CD4-positive, alpha-beta T cell (primary cell): ENCODE results near the gene USP6NL. TPM values are rescaled to one million over a fixed set of nuclear protein-coding genes. Genes with fewer than 3 reads are reported as not detected.

Experiments
- ATAC-seq: fragments of 200-7000 bp; cut with Tn5 transposase; one replicate; pipeline ENCODE4 v1.10.0; 2022; ENCODE audit warnings: mild to moderate bottlenecking; ENCODE audit not compliant: poor library complexity
- CTCF ChIA-PET: fragments of 350-600 bp; sonication (Branson Sonifier 250); formaldehyde crosslinking; loops from one replicate; lab custom pipeline; 2021; ENCODE audit warnings: antibody characterized with exemption, inconsistent platforms; lab: Charles Lee
- POLR2A ChIA-PET: fragments of 350-600 bp; sonication (Branson Sonifier 250); formaldehyde crosslinking; loops from one replicate; lab custom pipeline; 2021; ENCODE audit warnings: antibody characterized with exemption, inconsistent platforms; lab: Charles Lee
- DNase-seq, 14 experiments: peaks; one replicate each; pipeline ENCODE4 v3.0.0-alpha.2; 2013 to 2020; ENCODE audit warnings: mixed read lengths in 2 of 14
- H3K27ac ChIP-seq, 2 donors: one replicate each; pipeline versions ENCODE4 v1.5.1 to v1.7.0; 2013; ENCODE audit warnings: low read length in 2 of 2, low read depth in 1 of 2, mild to moderate bottlenecking in 1 of 2
- H3K27me3 ChIP-seq, 2 experiments: 1 replicate in 1 of 2; 2 replicates in 1 of 2; pipeline versions ENCODE4 v1.6.1 to v1.7.0; 2013; ENCODE audit warnings: low read length in 2 of 2, control low read depth in 1 of 2, mild to moderate bottlenecking in 1 of 2, moderate library complexity in 1 of 2; ENCODE audit not compliant: insufficient read depth in 2 of 2, control insufficient read depth in 1 of 2
- H3K36me3 ChIP-seq: one replicate; pipeline ENCODE4 v1.6.1; 2013; ENCODE audit warnings: low read length, control low read depth; ENCODE audit not compliant: insufficient read depth
- H3K4me1 ChIP-seq: one replicate; pipeline ENCODE4 v1.6.1; 2013; ENCODE audit warnings: low read length, control low read depth; ENCODE audit not compliant: insufficient read depth
- H3K4me3 ChIP-seq: one replicate; pipeline ENCODE4 v1.5.1; 2013; ENCODE audit warnings: mild to moderate bottlenecking, low read length, moderate library complexity
- H3K9me3 ChIP-seq, 2 experiments: 1 replicate in 1 of 2; 2 replicates in 1 of 2; pipeline versions ENCODE4 v1.6.1 to v1.7.0; 2013; ENCODE audit warnings: low read length in 2 of 2, mild to moderate bottlenecking in 2 of 2, control low read depth in 1 of 2, moderate library complexity in 1 of 2; ENCODE audit not compliant: control insufficient read depth in 1 of 2, insufficient read depth in 1 of 2
- H3K27ac Mint-ChIP-seq: one replicate; pipeline ENCODE4 v1.8.0; 2020; ENCODE audit warnings: mixed read lengths
- H3K27me3 Mint-ChIP-seq: one replicate; pipeline ENCODE4 v1.8.0; 2021; ENCODE audit warnings: mixed read lengths
- H3K36me3 Mint-ChIP-seq: one replicate; pipeline ENCODE4 v1.8.0; 2021; ENCODE audit warnings: low read depth, mixed read lengths
- H3K4me1 Mint-ChIP-seq: one replicate; pipeline ENCODE4 v1.8.0; 2021; ENCODE audit warnings: low read depth, mixed read lengths
- H3K4me3 Mint-ChIP-seq: one replicate; pipeline ENCODE4 v1.8.0; 2020; ENCODE audit warnings: mild to moderate bottlenecking, mixed read lengths
- H3K9me3 Mint-ChIP-seq: one replicate; pipeline ENCODE4 v1.8.0; 2020; ENCODE audit warnings: mixed read lengths
- CTCF ChIP-seq: fragments of 200-600 bp; IDR thresholded peaks from one replicate; pipeline ENCODE4 v1.8.0; 2022; ENCODE audit warnings: antibody characterized with exemption, mild to moderate bottlenecking
- intact Hi-C, 2 experiments: fragments of 100-400 bp; cut with DNase I in 1 of 2; cut with micrococcal nuclease in 1 of 2; formaldehyde crosslinking; loops; one replicate each; pipeline versions ENCODE4 v1.15.1 to v1.9.0; 2023 to 2025; cut with DNase I, micrococcal nuclease
- total RNA-seq, 174 experiments: library from RNA in 2 of 174; stranded (reverse) in 2 of 174; gene quantifications; one replicate each; pipeline ENCODE4 v1.2.3 and lab custom pipeline; 2021 to 2026

The USP6NL gene
- total RNA-seq, 2 experiments from 2014 or later, result 5.2 to 5.6 TPM

- Histone ChIP-seq H3K4me3 (no peak overlapping the region), H3K27me3 (no peaks in the 10 kb centered on the region), H3K9me3 (peaks cover 0 to 9% of the 10 kb centered on the region in 2 experiments), H3K27ac (no peak overlapping the region), H3K4me1 (peaks cover 11% of the 10 kb centered on the region), H3K36me3 (no peaks in the 10 kb centered on the region)
- H3K9me3 Mint-ChIP-seq, result no peaks in the 10 kb centered on the region
- DNase-seq (peak in 1 of 14 experiments; percentile 14), ATAC-seq (no peak)
- H3K4me3 Mint-ChIP-seq, result no peak overlapping the region
- H3K4me1 Mint-ChIP-seq, result peaks cover 14% of the 10 kb centered on the region
- H3K27ac Mint-ChIP-seq, result no peak overlapping the region
- H3K36me3 Mint-ChIP-seq, result no peaks in the 10 kb centered on the region
- intact Hi-C loops, result no loop called here
- no peaks in the 10 kb centered on the region for H3K27me3 Mint-ChIP-seq
- ChIA-PET POLR2A (no interaction called here), CTCF (no interaction called here)
- TF ChIP-seq CTCF, result no peak
Observed at GRCh38 chr10:11435581-11435981, 175.9 kb downstream of the USP6NL start.

GRCh38 chr10:11434324-11434723, 177.1 kb downstream of the USP6NL start:
- DNase-seq (peak in 1 of 14 experiments; percentile 4), ATAC-seq (no peak)
- TF ChIP-seq CTCF, result no peak
- no peak overlapping the region for H3K4me3 Mint-ChIP-seq
- H3K27ac Mint-ChIP-seq, result no peak overlapping the region
- no peaks in the 10 kb centered on the region for H3K27me3 Mint-ChIP-seq
- peaks cover 5% of the 10 kb centered on the region for H3K4me1 ChIP-seq
- H3K36me3 Mint-ChIP-seq, result no peaks in the 10 kb centered on the region
- no peaks in the 10 kb centered on the region for H3K27me3 ChIP-seq
- no peaks in the 10 kb centered on the region for H3K36me3 ChIP-seq
- no peaks in the 10 kb centered on the region for H3K9me3 Mint-ChIP-seq
- peaks cover 5% of the 10 kb centered on the region for H3K4me1 Mint-ChIP-seq
- intact Hi-C loops, result no loop called here
- H3K27ac ChIP-seq, result no peak overlapping the region
- no peak overlapping the region for H3K4me3 ChIP-seq
- ChIA-PET CTCF (no interaction called here), POLR2A (interaction anchor here (1.0 kb wide), 1 partner anchor 20 kb away, joined by 4 read pairs; no protein-coding TSS in a partner anchor)
- peaks cover 0 to 22% of the 10 kb centered on the region in 2 experiments for H3K9me3 ChIP-seq

GRCh38 chr10:11433657-11434056, 177.8 kb downstream of the USP6NL start:
- no peaks in the 10 kb centered on the region for H3K27me3 Mint-ChIP-seq
- Histone ChIP-seq H3K4me3 (no peak overlapping the region), H3K27me3 (no peaks in the 10 kb centered on the region), H3K4me1 (peaks cover 5% of the 10 kb centered on the region), H3K36me3 (no peaks in the 10 kb centered on the region), H3K9me3 (peaks cover 0 to 22% of the 10 kb centered on the region in 2 experiments), H3K27ac (no peak overlapping the region)
- ChIA-PET CTCF (no interaction called here), POLR2A (no interaction called here)
- peak in 1 of 14 experiments; percentile 7 for DNase-seq
- no peaks in the 10 kb centered on the region for H3K36me3 Mint-ChIP-seq
- ATAC-seq, result no peak
- TF ChIP-seq CTCF, result no peak
- intact Hi-C loops, result no loop called here
- no peaks in the 10 kb centered on the region for H3K4me1 Mint-ChIP-seq
- H3K27ac Mint-ChIP-seq, result no peak overlapping the region
- H3K4me3 Mint-ChIP-seq, result no peak overlapping the region
- no peaks in the 10 kb centered on the region for H3K9me3 Mint-ChIP-seq
